Kidney (tissue), 22 donors: ENCODE data around the gene ISCU. TPM values are rescaled to one million over a fixed set of nuclear protein-coding genes. Genes with fewer than 3 reads are reported as not detected.

Source experiments
- DNase-seq, 5 donors: peaks; one replicate each; pipeline ENCODE4 v3.0.0-alpha.2; 2013 to 2020
- FAIRE-seq: peaks from 2 replicates; lab custom pipeline; 2012; peaks lifted over from hg19 to GRCh38; lab: Jason Lieb, UNC
- H3K27ac ChIP-seq, 2 donors: one replicate each; pipeline ENCODE4 v1.7.0; 2013; ENCODE audit warnings: low read depth in 2 of 2, low read length in 2 of 2, inconsistent platforms in 1 of 2
- H3K27me3 ChIP-seq: one replicate; pipeline ENCODE4 v1.7.1; 2013; ENCODE audit warnings: low read length, inconsistent platforms; ENCODE audit not compliant: control insufficient read depth, insufficient read depth
- H3K36me3 ChIP-seq, 3 donors: one replicate each; pipeline versions ENCODE4 v1.7.0 to v1.7.1; 2013; ENCODE audit warnings: low read length in 3 of 3, control low read depth in 1 of 3, inconsistent platforms in 1 of 3; ENCODE audit not compliant: insufficient read depth in 3 of 3, control insufficient read depth in 2 of 3
- H3K4me1 ChIP-seq, 3 donors: one replicate each; pipeline versions ENCODE4 v1.7.0 to v1.7.1; 2013; ENCODE audit warnings: low read length in 3 of 3, inconsistent platforms in 1 of 3, low read depth in 1 of 3; ENCODE audit not compliant: control insufficient read depth in 2 of 3, insufficient read depth in 2 of 3
- H3K4me3 ChIP-seq, 3 donors: one replicate each; pipeline versions ENCODE4 v1.7.0 to v1.8.1; 2013; ENCODE audit warnings: low read length in 3 of 3, control low read depth in 1 of 3, inconsistent platforms in 1 of 3
- H3K9ac ChIP-seq, 3 donors: one replicate each; pipeline versions ENCODE4 v1.7.0 to v1.7.1; 2013; ENCODE audit warnings: low read length in 3 of 3, control low read depth in 1 of 3, inconsistent platforms in 1 of 3
- H3K9me3 ChIP-seq, 3 donors: one replicate each; pipeline versions ENCODE4 v1.7.0 to v1.7.1; 2013; ENCODE audit warnings: low read length in 3 of 3, control low read depth in 1 of 3, inconsistent platforms in 1 of 3; ENCODE audit not compliant: control insufficient read depth in 2 of 3, insufficient read depth in 1 of 3
- intact Hi-C: fragments of 100-400 bp; cut with DNase I; formaldehyde crosslinking; loops from one replicate; pipeline ENCODE4 v1.11.1; 2022
- long read RNA-seq, 10 donors: library from polyadenylated mRNA in 1 of 10; unstranded in 1 of 10; transcript quantifications; one replicate each; pipeline ENCODE4 v2.0.0 and lab custom pipeline, GENCODE V29; 2021 to 2026
- polyA plus RNA-seq: library from polyadenylated mRNA; stranded (reverse); fragments of 350-450 nt; fragmentation: Illumina TruSeq; extraction: RNeasy Lipid Tissue Mini Kit (QIAGEN cat#74804); gene quantifications from one replicate; pipeline ENCODE4 v1.2.3, GENCODE V29; 2014; ENCODE audit warnings: low read depth, low replicate concordance; ENCODE audit not compliant: insufficient read depth
- total RNA-seq: library from RNA; stranded (reverse); fragmentation: NEBNext Ultra II Directional; extraction: Animal tissue kit (Norgen Biotek cat#: 25700); gene quantifications from one replicate; pipeline ENCODE4 v1.2.1, GENCODE V29; 2021
- TF ChIP-seq, protein P1 (sequence below): IDR thresholded peaks from 3 replicates; pipeline ENCODE4 v1.5.1; 2012; ENCODE audit warnings: mild to moderate bottlenecking, moderate library complexity, borderline replicate concordance; ENCODE audit not compliant: insufficient read depth; ENCODE audit errors: extremely low read depth
- donor health status: control.
- donor health status: control.
- donor health status: control.
- donor health status: control.
- donor health status: control.
- donor health status: DM: yes; HTN: yes; CAD: no.
- donor health status: Normal renal cell carcinoma (clear cell type).

ISCU gene
- 183 TPM for total RNA-seq
- 511 TPM for polyA plus RNA-seq
- long read RNA-seq, donor 1, transcript ISCU-201 (5 exons, 994 nt), result major isoform, 48 of 54 reads
- long read RNA-seq, donor 1, partial matches to known transcripts, result 5 of 54 reads
- long read RNA-seq, donor 1, other reads (novel, unspliced or antisense), result 0 of 54 reads
- long read RNA-seq, donor 2, transcript ISCU-201 (5 exons, 994 nt), result major isoform, 44 of 73 reads
- long read RNA-seq, donor 2, partial matches to known transcripts, result 28 of 73 reads
- long read RNA-seq, donor 2, other reads (novel, unspliced or antisense), result 0 of 73 reads
- long read RNA-seq, donor 3, transcript ISCU-201 (5 exons, 994 nt), result major isoform, 83 of 106 reads
- long read RNA-seq, donor 3, partial matches to known transcripts, result 22 of 106 reads
- long read RNA-seq, donor 3, other reads (novel, unspliced or antisense), result 0 of 106 reads
- long read RNA-seq, donor 4, transcript ISCU-201 (5 exons, 994 nt), result major isoform, 37 of 49 reads
- long read RNA-seq, donor 4, partial matches to known transcripts, result 11 of 49 reads
- long read RNA-seq, donor 4, other reads (novel, unspliced or antisense), result 0 of 49 reads
- long read RNA-seq, donor 5, transcript ISCU-201 (5 exons, 994 nt), result major isoform, 6 of 6 reads
- long read RNA-seq, donor 5, partial matches to known transcripts, result 0 of 6 reads
- long read RNA-seq, donor 5, other reads (novel, unspliced or antisense), result 0 of 6 reads
- long read RNA-seq, donor 6, transcript ISCU-201 (5 exons, 994 nt), result major isoform, 121 of 185 reads
- long read RNA-seq, donor 6, partial matches to known transcripts, result 58 of 185 reads
- long read RNA-seq, donor 6, other reads (novel, unspliced or antisense), result 5 of 185 reads
- long read RNA-seq, donor 7, transcript ISCU-201 (5 exons, 994 nt), result major isoform, 139 of 154 reads
- long read RNA-seq, donor 7, partial matches to known transcripts, result 9 of 154 reads
- long read RNA-seq, donor 7, other reads (novel, unspliced or antisense), result 3 of 154 reads
- long read RNA-seq, donor 8, transcript ISCU-201 (5 exons, 994 nt), result major isoform, 59 of 78 reads
- long read RNA-seq, donor 8, partial matches to known transcripts, result 19 of 78 reads
- long read RNA-seq, donor 8, other reads (novel, unspliced or antisense), result 0 of 78 reads
- long read RNA-seq, donor 9, transcript ISCU-201 (5 exons, 994 nt), result major isoform, 40 of 55 reads
- long read RNA-seq, donor 9, partial matches to known transcripts, result 13 of 55 reads
- long read RNA-seq, donor 9, other reads (novel, unspliced or antisense), result 0 of 55 reads
- long read RNA-seq, donor 10, transcript ISCU-201 (5 exons, 994 nt), result major isoform, 53 of 62 reads
- long read RNA-seq, donor 10, partial matches to known transcripts, result 9 of 62 reads
- long read RNA-seq, donor 10, other reads (novel, unspliced or antisense), result 0 of 62 reads

DNA sequence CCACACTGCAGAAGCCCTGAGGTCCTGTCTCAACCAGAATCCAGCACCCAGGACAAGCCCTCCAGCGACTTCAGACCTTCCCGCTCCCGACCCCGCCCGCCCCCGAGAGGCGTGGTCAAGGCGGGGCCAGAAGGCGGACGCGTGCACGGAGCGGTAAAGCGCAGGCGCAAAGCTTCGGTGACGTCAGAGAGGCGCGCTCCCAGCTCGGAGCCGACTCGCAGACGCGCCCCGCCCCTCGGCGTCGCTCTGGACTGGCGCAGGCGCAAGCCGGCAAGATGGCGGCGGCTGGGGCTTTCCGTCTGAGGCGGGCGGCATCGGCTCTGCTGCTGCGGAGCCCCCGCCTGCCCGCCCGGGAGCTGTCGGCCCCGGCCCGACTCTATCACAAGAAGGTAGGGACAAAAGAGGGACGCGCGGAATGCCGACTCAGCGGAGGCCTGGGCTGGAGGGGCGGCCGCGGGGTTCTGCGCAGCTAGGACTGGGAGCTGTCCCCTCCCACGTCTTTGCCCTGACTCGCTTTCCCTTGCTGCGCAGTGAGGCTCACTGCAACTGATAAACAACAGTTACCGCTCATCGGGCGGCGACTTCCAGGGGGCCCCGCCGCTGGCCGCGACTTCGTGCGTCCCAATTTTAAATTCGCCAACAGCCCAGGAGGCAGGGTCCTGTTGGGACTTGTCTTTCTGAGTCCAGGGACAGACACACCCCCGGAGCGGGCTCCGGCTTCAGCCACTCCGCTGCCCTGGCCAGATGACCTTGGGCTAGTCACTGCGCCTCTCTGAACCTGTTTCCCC is at the start of gene ISCU:
Gene ISCU (plus strand): TSS at position 249 of the 788 bp plus-strand sequence. CDS start 27 bp downstream, at position 276.
- peak within 1 kb of the TSS; percentile 88 to 99 (median 97) for H3K9ac ChIP-seq
- TF ChIP-seq, protein P1, sequence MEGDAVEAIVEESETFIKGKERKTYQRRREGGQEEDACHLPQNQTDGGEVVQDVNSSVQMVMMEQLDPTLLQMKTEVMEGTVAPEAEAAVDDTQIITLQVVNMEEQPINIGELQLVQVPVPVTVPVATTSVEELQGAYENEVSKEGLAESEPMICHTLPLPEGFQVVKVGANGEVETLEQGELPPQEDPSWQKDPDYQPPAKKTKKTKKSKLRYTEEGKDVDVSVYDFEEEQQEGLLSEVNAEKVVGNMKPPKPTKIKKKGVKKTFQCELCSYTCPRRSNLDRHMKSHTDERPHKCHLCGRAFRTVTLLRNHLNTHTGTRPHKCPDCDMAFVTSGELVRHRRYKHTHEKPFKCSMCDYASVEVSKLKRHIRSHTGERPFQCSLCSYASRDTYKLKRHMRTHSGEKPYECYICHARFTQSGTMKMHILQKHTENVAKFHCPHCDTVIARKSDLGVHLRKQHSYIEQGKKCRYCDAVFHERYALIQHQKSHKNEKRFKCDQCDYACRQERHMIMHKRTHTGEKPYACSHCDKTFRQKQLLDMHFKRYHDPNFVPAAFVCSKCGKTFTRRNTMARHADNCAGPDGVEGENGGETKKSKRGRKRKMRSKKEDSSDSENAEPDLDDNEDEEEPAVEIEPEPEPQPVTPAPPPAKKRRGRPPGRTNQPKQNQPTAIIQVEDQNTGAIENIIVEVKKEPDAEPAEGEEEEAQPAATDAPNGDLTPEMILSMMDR, result no peak
- no peaks in the 10 kb centered on the region for H3K27me3 ChIP-seq
- no peaks in the 10 kb centered on the region for H3K9me3 ChIP-seq
- H3K4me1 ChIP-seq, result peaks cover 0 to 41% (median 34%) of the 10 kb centered on the region in 3 donors
- peak; percentile 99 to 100 (median 99) for DNase-seq
- no peak for FAIRE-seq
- intact Hi-C loops, result no loop called here
- H3K27ac ChIP-seq, result peak within 1 kb of the TSS; percentile 92 to 97
- H3K4me3 ChIP-seq, result peak within 1 kb of the TSS; percentile 92 to 99 (median 98)
- H3K36me3 ChIP-seq, result peaks cover 10 to 32% (median 28%) of the 10 kb centered on the region in 3 donors

DNA sequence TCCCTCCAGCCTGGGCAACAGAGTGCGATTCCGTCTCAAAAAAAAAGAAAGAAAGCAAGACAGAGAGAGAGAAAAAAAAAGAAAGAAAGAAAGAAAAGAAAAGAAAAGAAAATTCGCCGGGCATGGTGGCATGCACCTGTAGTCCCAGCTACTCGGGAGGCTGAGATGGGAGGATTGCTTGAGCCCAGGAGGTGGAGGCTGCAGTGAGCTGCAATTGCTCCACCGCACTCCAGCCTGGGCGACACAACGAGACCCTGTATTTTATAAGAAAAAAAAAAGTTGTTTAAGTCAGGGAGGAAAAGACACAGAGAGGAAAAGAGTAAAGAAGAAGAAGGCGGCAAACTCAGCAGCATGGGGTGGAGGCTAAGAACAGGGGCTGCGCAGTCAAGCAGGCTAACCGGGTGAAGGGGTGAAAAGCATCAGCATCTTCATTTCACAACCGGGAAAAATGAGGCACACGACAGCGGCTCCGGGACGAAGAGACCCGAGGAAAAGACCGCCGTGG is 47.9 kb upstream of the ISCU start:
- intact Hi-C loops, result no loop called here
- peaks cover 0 to 13% (median 3%) of the 10 kb centered on the region in 3 donors for H3K4me1 ChIP-seq

More for the DNA sequence above, 47.9 kb upstream of the ISCU start:
- Histone ChIP-seq H3K36me3 (peaks cover 3 to 8% (median 7%) of the 10 kb centered on the region in 3 donors), H3K9ac (no peak overlapping the region), H3K27me3 (no peaks in the 10 kb centered on the region), H3K9me3 (no peaks in the 10 kb centered on the region), H3K27ac (no peak overlapping the region), H3K4me3 (peak overlapping the region; percentile 24 to 66 (median 59))
- FAIRE-seq (no peak), DNase-seq (no peak)
- TF ChIP-seq, protein P1, result no peak
